GM12878 (cell line): Measurements from ENCODE around the gene THBS3.

Experiments used
- CBFB ChIP-seq: IDR thresholded peaks from 2 replicates; pipeline ENCODE4 v1.6.1; 2016; ENCODE audit warnings: antibody characterized with exemption, low read depth
- CREB1 ChIP-seq: IDR thresholded peaks from 2 replicates; pipeline ENCODE4 v1.6.1; 2012; ENCODE audit warnings: low read depth, mild to moderate bottlenecking, inconsistent platforms
- FOXM1 ChIP-seq: IDR thresholded peaks from 2 replicates; pipeline ENCODE4 v1.6.1; 2012; ENCODE audit warnings: low read depth, mild to moderate bottlenecking, inconsistent platforms, low read length, moderate library complexity
- HDGF ChIP-seq: fragments of 450-650 bp; IDR thresholded peaks from 2 replicates; pipeline ENCODE4 v1.6.1; 2016; ENCODE audit warnings: antibody characterized with exemption
- JUND ChIP-seq: IDR thresholded peaks from 2 replicates; pipeline ENCODE4 v1.6.1; 2012; ENCODE audit warnings: low read depth, mild to moderate bottlenecking, low read length, improper control_type of control experiment, moderate library complexity
- MXI1 ChIP-seq: fragments of 150-350 bp; IDR thresholded peaks from 2 replicates; pipeline ENCODE4 v1.6.1; 2011; ENCODE audit warnings: low read depth, mild to moderate bottlenecking, inconsistent platforms, low read length, improper control_type of control experiment
- NFYB ChIP-seq: IDR thresholded peaks from 2 replicates; pipeline ENCODE4 v1.6.1; 2011; ENCODE audit warnings: low read depth, mild to moderate bottlenecking, low read length, improper control_type of control experiment, moderate library complexity; ENCODE audit not compliant: insufficient read depth
- PAX5 ChIP-seq: IDR thresholded peaks from 2 replicates; pipeline ENCODE4 v1.6.1; 2011; ENCODE audit warnings: low read depth, low read length, borderline replicate concordance
- POLR2A ChIP-seq: IDR thresholded peaks from 2 replicates; pipeline ENCODE4 v1.6.1; 2011; ENCODE audit warnings: low read depth, mild to moderate bottlenecking, low read length
- POLR2AphosphoS5 ChIP-seq: IDR thresholded peaks from 2 replicates; pipeline ENCODE4 v1.6.1; 2011; ENCODE audit warnings: mild to moderate bottlenecking, low read length, inconsistent platforms
- SUZ12 ChIP-seq: fragments of 200-600 bp; sonication (generic); IDR thresholded peaks from one replicate; pipeline ENCODE4 v1.6.1; 2018; ENCODE audit warnings: antibody characterized with exemption, mild to moderate bottlenecking; ENCODE audit not compliant: unreplicated experiment
- TF ChIP-seq, protein P1 (sequence below), 3 experiments: IDR thresholded peaks in 2 of 3; conservative IDR thresholded peaks in 1 of 3; 2 replicates each; pipeline ENCODE4 v1.5.1; 2011; ENCODE audit warnings: low read depth in 3 of 3, low read length in 3 of 3, mild to moderate bottlenecking in 3 of 3, control low read depth in 2 of 3, moderate library complexity in 2 of 3, inconsistent platforms in 1 of 3, mixed read lengths in 1 of 3; ENCODE audit not compliant: control insufficient read depth in 2 of 3, insufficient read depth in 1 of 3; ENCODE audit errors: extremely low read depth in 1 of 3
- TF ChIP-seq, protein P2 (sequence below): IDR thresholded peaks from 2 replicates; pipeline ENCODE4 v1.6.1; 2011; ENCODE audit warnings: low read depth, low read length, improper control_type of control experiment, borderline replicate concordance

DNA sequence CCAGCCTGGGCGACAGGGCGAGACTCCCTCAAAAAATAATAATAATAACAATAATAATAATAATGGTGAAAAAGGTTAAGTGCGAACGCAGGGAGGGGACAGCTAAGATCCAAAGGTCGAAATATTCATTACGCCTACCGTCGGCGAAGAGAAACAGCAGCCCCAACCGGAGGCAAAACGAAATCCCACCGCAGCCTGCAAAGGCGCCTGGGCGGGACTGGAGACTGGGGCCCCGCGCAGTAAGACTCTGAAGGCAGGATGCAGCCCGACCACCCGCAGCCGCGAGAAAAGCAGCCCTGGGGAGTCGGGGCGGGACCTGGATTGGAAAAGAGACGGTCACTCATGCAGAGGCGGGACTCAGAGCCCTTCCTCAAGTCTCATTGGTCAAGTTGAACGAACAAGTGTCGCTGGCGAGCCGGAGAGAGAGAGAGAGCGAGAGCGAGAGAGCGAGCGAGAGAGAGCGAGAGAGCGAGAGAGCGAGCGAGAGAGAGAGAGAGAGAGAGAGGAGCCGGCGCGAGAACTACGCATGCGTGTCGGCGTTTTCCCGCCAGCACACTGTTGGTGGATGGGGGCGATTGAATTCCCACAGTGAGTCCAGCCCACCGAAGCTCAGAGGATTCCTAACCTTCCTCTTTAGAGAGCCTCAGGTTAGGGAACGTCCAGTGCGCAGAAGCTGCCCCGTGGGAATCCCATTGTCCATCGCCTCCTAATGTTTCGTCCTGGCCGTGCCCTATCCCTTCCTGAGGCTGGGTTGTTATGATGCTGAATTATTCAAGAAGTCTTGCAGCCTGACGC is 36.9 kb upstream of the THBS3 start:
- TF ChIP-seq NFYB (peak; percentile 79; the same call in 1 of the 2 replicates), POLR2A (peak; percentile 96), PAX5 (peak; percentile 99), CREB1 (peak; percentile 94), CBFB (peak; percentile 50), POLR2AphosphoS5 (peak; percentile 97), JUND (no peak), HDGF (peak; percentile 80), MXI1 (peak; percentile 59; the same call in 1 of the 2 replicates), SUZ12 (no peak), FOXM1 (peak; percentile 78; the same call in 1 of the 2 replicates)
- TF ChIP-seq, protein P1, sequence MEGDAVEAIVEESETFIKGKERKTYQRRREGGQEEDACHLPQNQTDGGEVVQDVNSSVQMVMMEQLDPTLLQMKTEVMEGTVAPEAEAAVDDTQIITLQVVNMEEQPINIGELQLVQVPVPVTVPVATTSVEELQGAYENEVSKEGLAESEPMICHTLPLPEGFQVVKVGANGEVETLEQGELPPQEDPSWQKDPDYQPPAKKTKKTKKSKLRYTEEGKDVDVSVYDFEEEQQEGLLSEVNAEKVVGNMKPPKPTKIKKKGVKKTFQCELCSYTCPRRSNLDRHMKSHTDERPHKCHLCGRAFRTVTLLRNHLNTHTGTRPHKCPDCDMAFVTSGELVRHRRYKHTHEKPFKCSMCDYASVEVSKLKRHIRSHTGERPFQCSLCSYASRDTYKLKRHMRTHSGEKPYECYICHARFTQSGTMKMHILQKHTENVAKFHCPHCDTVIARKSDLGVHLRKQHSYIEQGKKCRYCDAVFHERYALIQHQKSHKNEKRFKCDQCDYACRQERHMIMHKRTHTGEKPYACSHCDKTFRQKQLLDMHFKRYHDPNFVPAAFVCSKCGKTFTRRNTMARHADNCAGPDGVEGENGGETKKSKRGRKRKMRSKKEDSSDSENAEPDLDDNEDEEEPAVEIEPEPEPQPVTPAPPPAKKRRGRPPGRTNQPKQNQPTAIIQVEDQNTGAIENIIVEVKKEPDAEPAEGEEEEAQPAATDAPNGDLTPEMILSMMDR (IDR thresholded peaks at IDR 0.05 in 2 of 3, conservative IDR thresholded peaks at IDR 0.05 in 1 of 3; ENCODE audit: control insufficient read depth in 2 of 3, extremely low read depth in 1 of 3, insufficient read depth in 1 of 3, low read depth in 3 of 3, low read length in 3 of 3) = peak; percentile 12 to 31 (median 17); a peak in 3 of 6 replicates
- TF ChIP-seq, protein P2, sequence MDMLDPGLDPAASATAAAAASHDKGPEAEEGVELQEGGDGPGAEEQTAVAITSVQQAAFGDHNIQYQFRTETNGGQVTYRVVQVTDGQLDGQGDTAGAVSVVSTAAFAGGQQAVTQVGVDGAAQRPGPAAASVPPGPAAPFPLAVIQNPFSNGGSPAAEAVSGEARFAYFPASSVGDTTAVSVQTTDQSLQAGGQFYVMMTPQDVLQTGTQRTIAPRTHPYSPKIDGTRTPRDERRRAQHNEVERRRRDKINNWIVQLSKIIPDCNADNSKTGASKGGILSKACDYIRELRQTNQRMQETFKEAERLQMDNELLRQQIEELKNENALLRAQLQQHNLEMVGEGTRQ = no peak
